H1 (cell line): ENCODE data around the gene ELP4. TPM values are rescaled to one million over a fixed set of nuclear protein-coding genes. Genes with fewer than 3 reads are reported as not detected.
A peak's percentile ranks its signal among the peaks of the same experiment; 100 is the strongest.

Source experiments
- ATF3 ChIP-seq: IDR thresholded peaks from 2 replicates; pipeline ENCODE4 v1.6.1; 2011; ENCODE audit warnings: low read depth, mild to moderate bottlenecking, low read length; ENCODE audit not compliant: insufficient read depth
- CHD7 ChIP-seq: fragments of 300-600 bp; sonication (generic); IDR thresholded peaks from 2 replicates; pipeline ENCODE4 v1.7.1; 2012; ENCODE audit warnings: low read length, moderate library complexity, mild to moderate bottlenecking, inconsistent platforms; ENCODE audit not compliant: insufficient replicate concordance
- GABPA ChIP-seq: IDR thresholded peaks from 2 replicates; pipeline ENCODE4 v1.6.1; 2011; ENCODE audit warnings: mild to moderate bottlenecking, low read length, moderate library complexity, borderline replicate concordance; ENCODE audit not compliant: insufficient read depth
- HDAC6 ChIP-seq: IDR thresholded peaks from one replicate; pipeline ENCODE4 v1.7.1; 2012; ENCODE audit warnings: low read depth, mild to moderate bottlenecking, inconsistent platforms, low read length, moderate library complexity
- POLR2AphosphoS5 ChIP-seq: IDR thresholded peaks from 2 replicates; pipeline ENCODE4 v1.6.1; 2011; ENCODE audit warnings: low read depth, low read length
- RBBP5 ChIP-seq: IDR thresholded peaks from 2 replicates; pipeline ENCODE4 v1.7.1; 2012; ENCODE audit warnings: low read depth, mild to moderate bottlenecking, inconsistent platforms, low read length, moderate library complexity, borderline replicate concordance
- RFX5 ChIP-seq: IDR thresholded peaks from 2 replicates; pipeline ENCODE4 v1.6.1; 2011; ENCODE audit warnings: low read depth, low read length, improper control_type of control experiment, borderline replicate concordance
- SIRT6 ChIP-seq: IDR thresholded peaks from one replicate; pipeline ENCODE4 v1.7.1; 2012; ENCODE audit warnings: low read length, inconsistent platforms
- TAF7 ChIP-seq: optimal IDR thresholded peaks from 2 replicates; pipeline ENCODE3; 2011; ENCODE audit warnings: low read depth, mild to moderate bottlenecking, inconsistent platforms, low read length, moderate library complexity, borderline replicate concordance
- polyA plus RNA-seq, 7 experiments: library from polyadenylated mRNA; depleted of rRNA in 3 of 7; stranded (reverse) in 5 of 7; unstranded in 2 of 7; fragments of >200 nt in 5 of 7; fragments of 200-250 nt in 2 of 7; gene quantifications; 1 replicate in 5 of 7; 2 replicates in 1 of 7; 4 replicates in 1 of 7; pipeline versions ENCODE4 v1.2.1 to v1.2.3, GENCODE V29; 2011 to 2013; ENCODE audit warnings: missing spikeins in 2 of 7, mixed read lengths in 2 of 7
- total RNA-seq: library from RNA; stranded (reverse); fragmentation: NEBNext Ultra II Directional; extraction: Animal tissue kit (Norgen Biotek cat#: 25700); gene quantifications from 2 replicates; pipeline ENCODE4 v1.2.1, GENCODE V29; 2021

ELP4 gene
- total and polyA plus RNA-seq, 2 of the 8 experiments (the other 6 are each of a cell fraction or from before 2014, with no cell fraction given): 14.0 to 18.6 TPM

- TF ChIP-seq CHD7 (no peak), TAF7 (peak; percentile 77), GABPA (no peak), ATF3 (no peak), HDAC6 (no peak), RFX5 (peak; percentile 66; the same call in 1 of the 2 replicates), RBBP5 (peak; percentile 93), SIRT6 (no peak), POLR2AphosphoS5 (peak; percentile 90)
Measured at GRCh38 chr11:31509429-31510345, at the start of gene ELP4, which contains the start of gene IMMP1L (continued).
